ENCODE measurements around the gene FOLR2. TPM values are rescaled to one million over a fixed set of nuclear protein-coding genes. Genes with fewer than 3 reads are reported as not detected.

The FOLR2 gene
- total RNA-seq, 3 donors from 2014 or later, result 3.2 to 29.4 (median 13.8) TPM

- ATAC-seq (no peak), DNase-seq (no peak)
- intact Hi-C loops (cut with DNase I, micrococcal nuclease), result no loop called here
- TF ChIP-seq CTCF (IDR thresholded peaks at IDR 0.05), result no peak
- H3K9me3 ChIP-seq, result no peaks in the 10 kb centered on the region
- peaks cover 16% of the 10 kb centered on the region for H3K4me1 ChIP-seq (ENCODE audit: low read depth)
- H3K36me3 ChIP-seq (ENCODE audit: low read depth), result peaks cover 3% of the 10 kb centered on the region
- no peak overlapping the region for H3K4me3 ChIP-seq
These were observed 17.3 kb downstream of the FOLR2 start for GRCh38 chr11:72233773-72234513.

- no peak for DNase-seq
- TF ChIP-seq CTCF (IDR thresholded peaks at IDR 0.05), result no peak
- H3K9me3 ChIP-seq, result no peaks in the 10 kb centered on the region
- H3K4me3 ChIP-seq, result no peak overlapping the region
- peaks cover 22% of the 10 kb centered on the region for H3K4me1 ChIP-seq (ENCODE audit: low read depth)
- peaks cover 3% of the 10 kb centered on the region for H3K36me3 ChIP-seq (ENCODE audit: low read depth)
- ATAC-seq, result no peak
- intact Hi-C loops (cut with DNase I, micrococcal nuclease), result no loop called here
These were observed 17.9 kb downstream of the FOLR2 start for GRCh38 chr11:72234514-72234830.

- no peak for TF ChIP-seq CTCF (IDR thresholded peaks at IDR 0.05)
- H3K4me1 ChIP-seq (ENCODE audit: low read depth), result peaks cover 26% of the 10 kb centered on the region
- H3K9me3 ChIP-seq, result no peaks in the 10 kb centered on the region
- no peak for ATAC-seq
- DNase-seq, result no peak
- intact Hi-C loops (cut with DNase I, micrococcal nuclease), result no loop called here
- H3K36me3 ChIP-seq (ENCODE audit: low read depth), result peaks cover under 1% of the 10 kb centered on the region
- no peak overlapping the region for H3K4me3 ChIP-seq
These were observed 18.3 kb downstream of the FOLR2 start for GRCh38 chr11:72234920-72235319.

GRCh38 chr11:72235351-72236057 is 18.9 kb downstream of the FOLR2 start:
- no peaks in the 10 kb centered on the region for H3K9me3 ChIP-seq
- peaks cover 32% of the 10 kb centered on the region for H3K4me1 ChIP-seq (ENCODE audit: low read depth)
- H3K36me3 ChIP-seq (ENCODE audit: low read depth), result no peaks in the 10 kb centered on the region
- ATAC-seq (no peak), DNase-seq (no peak)
- intact Hi-C loops (cut with DNase I, micrococcal nuclease), result no loop called here
- no peak overlapping the region for H3K4me3 ChIP-seq
- TF ChIP-seq CTCF (IDR thresholded peaks at IDR 0.05), result no peak

GRCh38 chr11:72236083-72236697 is 19.6 kb downstream of the FOLR2 start:
- Histone ChIP-seq H3K9me3 (no peaks in the 10 kb centered on the region), H3K4me3 (no peak overlapping the region), H3K36me3 (ENCODE audit: low read depth) (no peaks in the 10 kb centered on the region), H3K4me1 (ENCODE audit: low read depth) (peaks cover 37% of the 10 kb centered on the region)
- DNase-seq, result no peak
- no peak for ATAC-seq
- no peak for TF ChIP-seq CTCF (IDR thresholded peaks at IDR 0.05)
- intact Hi-C loops (cut with DNase I, micrococcal nuclease), result no loop called here
